Epithelial cell of proximal tubule (primary cell): ENCODE measurements around the gene GRIK3. TPM values are rescaled to one million over a fixed set of nuclear protein-coding genes. Genes with fewer than 3 reads are reported as not detected.
"Not testable (repeated sequence)": the region's sequence is repeated elsewhere in the genome, so short reads cannot be mapped to it uniquely, and the experiment has no call there.

ENCODE experiments used
- DNase-seq: peaks from one replicate; pipeline ENCODE4 v3.0.0-alpha.2; 2011; ENCODE audit warnings: low read depth
- H3K4me3 ChIP-seq: 2 replicates; pipeline ENCODE4 v1.5.1; 2011; ENCODE audit warnings: low read depth, mild to moderate bottlenecking, low read length
- total RNA-seq: library from RNA; depleted of rRNA; stranded (reverse); fragments of >200 nt; gene quantifications from 2 replicates; pipeline ENCODE4 v1.2.3, GENCODE V29; 2015
- TF ChIP-seq, protein P1 (sequence below): conservative IDR thresholded peaks from 2 replicates; pipeline ENCODE4 v1.5.1; 2012; ENCODE audit warnings: low read depth, mild to moderate bottlenecking, low read length

Gene GRIK3
- total RNA-seq, 1 donor from 2014 or later = not detected

DNA sequence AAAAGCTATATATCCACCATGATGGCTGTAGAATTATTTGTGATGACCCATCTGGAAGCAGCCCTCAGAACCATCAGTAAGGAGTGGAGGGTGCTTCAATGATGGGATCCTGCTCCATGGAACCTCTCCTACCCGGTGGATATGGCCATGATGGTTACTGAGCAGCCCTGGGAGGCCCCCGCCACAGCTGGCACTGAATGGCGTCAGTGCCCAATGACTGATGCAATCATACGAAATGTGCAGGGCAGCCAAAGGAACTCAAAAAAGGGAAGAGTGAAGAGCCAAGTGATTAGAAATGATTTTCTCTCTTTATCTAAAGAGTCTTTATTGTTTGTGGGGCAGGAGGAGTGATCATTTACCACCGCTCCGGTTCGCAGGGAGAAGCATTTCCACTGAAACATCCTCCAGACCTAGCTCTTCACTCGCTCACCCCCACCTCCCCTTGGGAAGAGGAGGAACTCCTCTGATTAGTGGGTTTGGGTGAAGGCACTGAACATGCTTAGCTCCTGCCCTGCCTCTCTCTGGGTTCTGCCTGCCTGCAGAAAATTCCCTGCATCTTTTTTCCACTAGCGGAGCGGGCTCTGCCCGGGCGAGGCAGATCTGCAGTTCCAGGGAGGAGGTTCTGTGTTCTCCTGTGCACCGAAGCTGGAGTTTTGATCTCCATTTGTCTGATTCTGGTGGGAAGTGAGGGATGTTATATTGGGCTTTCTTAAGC, 260.3 kb downstream of the GRIK3 start:
- H3K4me3 ChIP-seq = no peak overlapping the region
- DNase-seq = no peak
- TF ChIP-seq, protein P1, sequence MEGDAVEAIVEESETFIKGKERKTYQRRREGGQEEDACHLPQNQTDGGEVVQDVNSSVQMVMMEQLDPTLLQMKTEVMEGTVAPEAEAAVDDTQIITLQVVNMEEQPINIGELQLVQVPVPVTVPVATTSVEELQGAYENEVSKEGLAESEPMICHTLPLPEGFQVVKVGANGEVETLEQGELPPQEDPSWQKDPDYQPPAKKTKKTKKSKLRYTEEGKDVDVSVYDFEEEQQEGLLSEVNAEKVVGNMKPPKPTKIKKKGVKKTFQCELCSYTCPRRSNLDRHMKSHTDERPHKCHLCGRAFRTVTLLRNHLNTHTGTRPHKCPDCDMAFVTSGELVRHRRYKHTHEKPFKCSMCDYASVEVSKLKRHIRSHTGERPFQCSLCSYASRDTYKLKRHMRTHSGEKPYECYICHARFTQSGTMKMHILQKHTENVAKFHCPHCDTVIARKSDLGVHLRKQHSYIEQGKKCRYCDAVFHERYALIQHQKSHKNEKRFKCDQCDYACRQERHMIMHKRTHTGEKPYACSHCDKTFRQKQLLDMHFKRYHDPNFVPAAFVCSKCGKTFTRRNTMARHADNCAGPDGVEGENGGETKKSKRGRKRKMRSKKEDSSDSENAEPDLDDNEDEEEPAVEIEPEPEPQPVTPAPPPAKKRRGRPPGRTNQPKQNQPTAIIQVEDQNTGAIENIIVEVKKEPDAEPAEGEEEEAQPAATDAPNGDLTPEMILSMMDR = no peak

DNA sequence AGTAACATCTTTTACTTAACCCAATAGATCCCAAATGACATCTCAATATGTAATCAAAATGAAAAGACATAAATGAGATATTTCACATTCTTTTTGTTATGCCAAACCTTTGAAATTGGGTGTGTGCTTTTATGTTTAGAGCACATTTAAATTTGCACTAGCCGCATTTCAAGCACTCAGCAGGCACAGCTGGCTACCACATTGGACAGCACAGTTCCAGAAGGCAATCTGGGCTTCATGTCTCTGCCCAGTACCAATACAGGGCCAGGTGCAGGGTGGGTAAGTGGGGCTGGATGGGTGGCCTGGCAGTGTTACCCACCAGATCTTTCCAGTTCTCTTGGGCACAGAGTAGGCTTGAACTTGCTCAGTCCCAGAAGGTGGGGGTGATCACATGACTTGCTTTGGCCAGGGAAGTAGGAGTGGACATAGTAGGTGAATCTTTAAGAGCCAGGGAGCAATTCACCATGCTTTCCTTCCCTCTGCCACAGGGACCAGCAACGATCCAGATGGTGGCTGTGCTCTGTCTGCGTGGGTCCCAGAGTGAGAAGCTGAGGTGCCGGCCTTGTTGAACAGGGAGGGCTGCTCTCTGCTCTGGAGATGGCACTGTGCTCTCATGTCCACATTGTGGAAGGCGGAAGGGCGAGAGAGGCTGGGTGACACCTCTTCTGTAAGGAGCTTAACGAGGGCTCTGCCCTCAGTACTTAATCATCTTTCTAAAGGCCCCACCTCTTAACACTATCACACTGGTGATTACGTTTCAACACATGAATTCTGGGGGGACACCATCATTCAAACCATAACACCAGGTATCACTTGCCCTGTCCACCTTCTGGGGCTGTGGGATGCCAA, 261.4 kb downstream of the GRIK3 start:
- DNase-seq = no peak
- TF ChIP-seq, protein P1 = no peak

DNA sequence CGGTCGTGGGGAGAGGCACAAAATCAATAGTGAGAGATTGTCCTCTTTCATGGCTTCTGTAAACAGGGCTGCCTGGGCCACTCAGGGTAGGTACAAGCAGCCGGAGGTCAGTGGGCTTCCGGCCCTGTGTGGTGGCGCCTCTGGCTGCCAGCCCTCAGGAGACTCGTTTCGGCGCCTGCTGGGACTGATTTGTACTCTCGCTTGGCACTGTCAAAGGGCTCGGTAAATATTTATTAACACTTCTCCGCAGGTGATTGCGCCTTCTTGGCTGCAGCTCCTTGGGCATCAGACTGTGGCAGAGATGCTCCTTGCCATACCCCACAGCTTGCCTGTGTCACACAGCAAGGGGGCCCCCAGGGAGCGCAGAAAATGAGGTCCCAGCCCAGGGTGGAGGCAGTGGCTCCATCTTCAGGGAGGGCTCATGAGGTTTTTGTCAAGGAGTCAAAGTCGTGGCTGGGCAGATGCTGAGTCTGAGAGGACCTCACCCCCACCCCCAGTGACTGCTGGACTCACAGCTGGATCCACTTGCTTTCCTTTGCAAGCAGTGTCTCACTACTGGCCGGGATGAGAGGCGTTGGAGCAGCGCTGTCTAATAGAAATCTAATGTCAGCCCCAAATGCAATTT, 262.5 kb downstream of the GRIK3 start:
- TF ChIP-seq, protein P1 = no peak
- H3K4me3 ChIP-seq = no peak overlapping the region
- no peak for DNase-seq

More for the DNA sequence above, 261.4 kb downstream of the GRIK3 start:
- H3K4me3 ChIP-seq = no peak overlapping the region

DNA sequence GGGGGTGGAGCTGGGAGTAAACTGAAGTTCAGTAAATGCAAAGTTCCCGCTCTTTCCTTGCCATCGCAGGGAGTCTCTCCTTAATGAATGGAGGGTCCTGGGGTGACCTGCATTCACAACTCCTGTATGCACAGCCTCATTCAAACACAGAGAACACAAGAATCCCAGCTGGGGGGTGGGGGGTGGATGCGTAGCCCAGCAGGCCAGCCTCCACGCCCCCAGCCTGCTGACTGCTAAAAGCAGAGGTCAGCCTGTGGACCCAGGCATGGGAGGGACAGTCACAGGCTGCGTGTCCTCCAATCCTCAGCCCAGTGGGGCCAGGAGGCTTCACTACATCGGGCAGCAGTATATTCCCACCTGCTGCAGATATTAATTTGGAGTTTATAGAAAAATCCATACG, 263.1 kb downstream of the GRIK3 start:
- TF ChIP-seq, protein P1 = no peak
- no peak for DNase-seq
- no peak overlapping the region for H3K4me3 ChIP-seq

DNA sequence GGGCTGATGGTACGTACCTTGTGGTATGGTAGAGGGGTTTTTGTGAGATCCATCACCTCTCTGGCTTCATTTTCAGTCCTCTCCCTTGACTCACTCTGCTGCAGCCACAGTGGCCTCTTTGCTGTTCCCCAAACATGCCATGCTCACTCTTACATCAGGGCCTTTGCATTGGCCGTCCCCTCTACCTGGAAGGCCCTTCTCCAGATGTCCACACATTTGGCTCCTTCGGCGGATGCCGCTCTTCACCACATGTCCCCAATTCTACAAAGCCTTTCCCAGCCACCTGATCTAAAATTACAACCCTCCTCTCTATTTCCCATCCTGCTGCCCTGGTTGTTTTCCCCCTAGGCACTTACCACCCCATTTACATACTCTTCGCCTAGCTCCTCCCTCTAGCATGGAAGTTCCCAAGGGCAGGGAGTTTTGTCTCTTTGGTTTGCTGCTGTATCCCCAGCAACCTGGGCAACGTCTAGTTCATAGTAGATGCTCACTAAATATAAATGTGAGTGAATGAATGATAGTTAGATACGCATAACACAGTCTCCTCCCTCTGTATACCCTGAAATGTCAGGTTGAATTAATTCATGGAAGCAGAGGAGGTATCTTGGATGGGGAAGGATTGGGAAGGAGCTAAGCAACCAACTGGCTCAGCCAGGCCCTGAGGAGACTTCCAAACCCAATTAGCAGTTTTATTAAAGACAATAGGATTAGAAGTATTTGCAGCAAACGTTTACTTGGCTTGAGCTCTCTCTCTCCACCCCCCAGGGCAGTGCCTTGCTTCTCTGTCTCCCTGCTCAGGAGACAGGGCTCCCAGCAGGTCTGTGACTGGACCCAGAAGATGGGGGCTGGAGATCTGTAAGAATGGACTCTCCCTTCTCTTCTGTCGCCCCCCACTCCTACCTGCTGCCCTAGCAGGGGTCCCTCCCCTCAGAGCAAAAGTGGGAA, 264.2 kb downstream of the GRIK3 start:
- no peak overlapping the region for H3K4me3 ChIP-seq
- TF ChIP-seq, protein P1 = no peak
- DNase-seq = no peak

DNA sequence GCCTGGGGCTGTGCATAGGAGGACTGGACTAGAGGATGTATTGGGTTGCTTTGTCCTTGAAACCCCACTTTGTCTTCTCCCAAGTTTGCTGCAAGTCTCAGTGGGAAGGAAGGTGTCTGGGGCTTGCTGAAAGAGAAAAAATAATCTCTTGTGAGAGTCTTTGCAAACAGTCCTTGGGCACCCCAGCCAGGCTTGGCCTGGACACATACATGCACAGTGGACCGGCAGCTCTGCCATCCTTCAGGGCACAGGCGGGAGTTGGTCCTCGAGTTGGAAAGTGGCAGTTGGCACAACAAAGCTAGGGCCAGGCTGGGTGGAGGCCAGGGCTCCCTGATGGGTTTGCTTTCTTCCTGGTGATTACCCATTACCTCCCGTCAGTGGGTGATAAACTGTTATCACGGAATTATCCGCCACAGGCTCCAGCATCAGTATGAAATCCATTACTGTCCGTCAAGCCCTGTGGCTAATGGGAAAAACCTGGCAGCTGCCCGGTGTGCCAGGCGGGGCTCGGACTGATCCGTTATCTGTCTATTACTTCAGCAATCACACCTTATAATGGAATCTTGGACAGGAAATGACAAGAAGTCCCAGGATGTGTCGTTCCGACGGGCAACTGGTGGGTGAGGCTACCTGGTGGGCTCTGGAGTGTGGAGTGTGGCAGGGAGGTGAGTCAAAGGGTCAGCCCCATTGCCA, 265.7 kb downstream of the GRIK3 start:
- TF ChIP-seq, protein P1 = no peak
- no peak overlapping the region for H3K4me3 ChIP-seq
- no peak for DNase-seq

DNA sequence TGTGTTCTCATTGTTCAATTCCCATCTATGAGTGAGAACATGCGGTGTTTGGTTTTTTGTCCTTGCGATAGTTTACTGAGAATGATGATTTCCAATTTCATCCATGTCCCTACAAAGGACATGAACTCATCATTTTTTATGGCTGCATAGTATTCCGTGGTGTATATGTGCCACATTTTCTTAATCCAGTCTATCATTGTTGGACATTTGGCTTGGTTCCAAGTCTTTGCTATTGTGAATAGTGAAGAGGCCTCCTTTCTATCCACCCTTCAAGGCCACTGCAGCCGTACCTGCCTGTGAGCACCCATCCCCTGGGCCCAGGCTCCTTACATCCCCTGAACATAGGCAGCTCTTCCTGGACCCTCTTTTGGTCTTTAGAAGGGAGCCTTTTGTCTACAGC, 266.9 kb downstream of the GRIK3 start:
- not testable (repeated sequence) for H3K4me3 ChIP-seq, DNase-seq
